H9 (cell line): ENCODE results near the gene FAT3. TPM values are rescaled to one million over a fixed set of nuclear protein-coding genes. Genes with fewer than 3 reads are reported as not detected.

Experiments
- DNase-seq: peaks from one replicate; pipeline ENCODE4 v3.0.0-alpha.2; 2017
- H2AFZ ChIP-seq: one replicate; pipeline ENCODE4 v1.6.1; 2013; ENCODE audit warnings: mild to moderate bottlenecking, low read length, control low read depth, moderate library complexity
- H2AK5ac ChIP-seq: 2 replicates; pipeline ENCODE4 v1.6.1; 2013; ENCODE audit warnings: low read length, control low read depth, mixed read lengths; ENCODE audit not compliant: insufficient read length
- H2BK120ac ChIP-seq: one replicate; pipeline ENCODE4 v1.6.1; 2013; ENCODE audit warnings: low read depth, mild to moderate bottlenecking, low read length, control low read depth, inconsistent platforms; ENCODE audit not compliant: poor library complexity, severe bottlenecking
- H2BK12ac ChIP-seq: 2 replicates; pipeline ENCODE4 v1.6.1; 2013; ENCODE audit warnings: low read length, control low read depth, mixed read lengths, low read depth; ENCODE audit not compliant: insufficient read length
- H2BK15ac ChIP-seq: 2 replicates; pipeline ENCODE4 v1.6.1; 2013; ENCODE audit warnings: low read depth, low read length, control low read depth
- H2BK20ac ChIP-seq: one replicate; pipeline ENCODE4 v1.6.1; 2013; ENCODE audit warnings: low read depth, mild to moderate bottlenecking, low read length, control low read depth, inconsistent platforms; ENCODE audit not compliant: poor library complexity, severe bottlenecking
- H2BK5ac ChIP-seq: 2 replicates; pipeline ENCODE4 v1.6.1; 2013; ENCODE audit warnings: low read length, control low read depth, mixed read lengths; ENCODE audit not compliant: insufficient read length
- H3K14ac ChIP-seq: 2 replicates; pipeline ENCODE4 v1.6.1; 2013; ENCODE audit warnings: low read length, control low read depth; ENCODE audit not compliant: insufficient read depth
- H3K18ac ChIP-seq: 2 replicates; pipeline ENCODE4 v1.6.1; 2013; ENCODE audit warnings: low read depth, mild to moderate bottlenecking, mixed read lengths, low read length, control low read depth; ENCODE audit not compliant: insufficient read length
- H3K23ac ChIP-seq: 2 replicates; pipeline ENCODE4 v1.6.1; 2013; ENCODE audit warnings: low read length, control low read depth, mixed read lengths, low read depth; ENCODE audit not compliant: insufficient read length
- H3K23me2 ChIP-seq: 2 replicates; pipeline ENCODE4 v1.6.1; 2013; ENCODE audit warnings: low read depth, mild to moderate bottlenecking, mixed read lengths, low read length, control low read depth; ENCODE audit not compliant: insufficient read length, poor library complexity, severe bottlenecking
- H3K27ac ChIP-seq: 2 replicates; pipeline ENCODE4 v1.5.1; 2013; ENCODE audit warnings: low read length, control low read depth, mixed read lengths, low read depth; ENCODE audit not compliant: insufficient read length
- H3K27me3 ChIP-seq: 2 replicates; pipeline ENCODE4 v1.6.1; 2013; ENCODE audit warnings: low read length, control low read depth, inconsistent platforms; ENCODE audit not compliant: insufficient read depth
- H3K4ac ChIP-seq: 2 replicates; pipeline ENCODE4 v1.6.1; 2013; ENCODE audit warnings: low read depth, mild to moderate bottlenecking, control low read depth, inconsistent platforms, low read length, moderate library complexity
- H3K4me1 ChIP-seq: 2 replicates; pipeline ENCODE4 v1.6.1; 2013; ENCODE audit warnings: low read length, control low read depth, inconsistent platforms; ENCODE audit not compliant: insufficient read depth
- H3K4me2 ChIP-seq: 2 replicates; pipeline ENCODE4 v1.6.1; 2013; ENCODE audit warnings: low read length, control low read depth, mixed read lengths; ENCODE audit not compliant: insufficient read length, insufficient read depth
- H3K56ac ChIP-seq: 2 replicates; pipeline ENCODE4 v1.6.1; 2013; ENCODE audit warnings: low read depth, mild to moderate bottlenecking, mixed read lengths, low read length, control low read depth; ENCODE audit not compliant: insufficient read length
- H3K79me1 ChIP-seq: 2 replicates; pipeline ENCODE4 v1.6.1; 2013; ENCODE audit warnings: low read depth, mild to moderate bottlenecking, moderate library complexity, low read length, control low read depth, inconsistent platforms; ENCODE audit not compliant: insufficient read depth, poor library complexity, severe bottlenecking
- H3K79me2 ChIP-seq: 2 replicates; pipeline ENCODE4 v1.6.1; 2013; ENCODE audit warnings: low read length, control low read depth, inconsistent platforms; ENCODE audit not compliant: insufficient read depth
- H3K9ac ChIP-seq: 2 replicates; pipeline ENCODE4 v1.6.1; 2013; ENCODE audit warnings: low read length, control low read depth, mixed read lengths; ENCODE audit not compliant: insufficient read length; ENCODE audit errors: extremely low read depth
- H3K9me3 ChIP-seq: one replicate; pipeline ENCODE4 v1.6.1; 2013; ENCODE audit warnings: low read depth, low read length, inconsistent platforms; ENCODE audit not compliant: control insufficient read depth
- H3T11ph ChIP-seq: one replicate; pipeline ENCODE4 v1.6.1; 2013; ENCODE audit warnings: mild to moderate bottlenecking, low read length, control low read depth, inconsistent platforms
- H4K20me1 ChIP-seq: one replicate; pipeline ENCODE4 v1.6.1; 2013; ENCODE audit not compliant: control insufficient read depth, insufficient read length, insufficient read depth
- H4K5ac ChIP-seq: 2 replicates; pipeline ENCODE4 v1.6.1; 2013; ENCODE audit warnings: low read depth, mild to moderate bottlenecking, mixed read lengths, low read length, control low read depth; ENCODE audit not compliant: insufficient read length
- H4K8ac ChIP-seq: replicated peaks from 2 replicates; pipeline ENCODE4 v1.6.1; 2013; ENCODE audit warnings: low read length, control low read depth, mixed read lengths, low read depth; ENCODE audit not compliant: insufficient read length
- H4K91ac ChIP-seq: 2 replicates; pipeline ENCODE4 v1.6.1; 2013; ENCODE audit warnings: low read depth, mild to moderate bottlenecking, moderate library complexity, mixed read lengths, low read length, control low read depth; ENCODE audit not compliant: insufficient read length
- H3K27ac Mint-ChIP-seq, 3 experiments: 2 replicates in 2 of 3; 3 replicates in 1 of 3; pipeline ENCODE4 v1.8.0; 2020 to 2021; ENCODE audit warnings: mixed read lengths in 3 of 3, mild to moderate bottlenecking in 1 of 3, moderate library complexity in 1 of 3
- H3K27me3 Mint-ChIP-seq: 2 replicates; pipeline ENCODE4 v1.8.0; 2021; ENCODE audit warnings: low read depth, mild to moderate bottlenecking, moderate library complexity, mixed read lengths
- H3K36me3 Mint-ChIP-seq, 3 experiments: 2 replicates in 2 of 3; 3 replicates in 1 of 3; pipeline ENCODE4 v1.8.0; 2020 to 2021; ENCODE audit warnings: low read depth in 3 of 3, mixed read lengths in 3 of 3; ENCODE audit not compliant: insufficient read depth in 1 of 3
- H3K4me1 Mint-ChIP-seq, 2 experiments: 2 replicates each; pipeline ENCODE4 v1.8.0; 2020; ENCODE audit warnings: mixed read lengths in 2 of 2
- H3K4me3 Mint-ChIP-seq, 2 experiments: 2 replicates in 1 of 2; 3 replicates in 1 of 2; pipeline ENCODE4 v1.8.0; 2020 to 2021; ENCODE audit warnings: mild to moderate bottlenecking in 2 of 2, mixed read lengths in 2 of 2, moderate library complexity in 1 of 2
- H3K9me3 Mint-ChIP-seq, 2 experiments: 2 replicates in 1 of 2; 3 replicates in 1 of 2; pipeline ENCODE4 v1.8.0; 2020; ENCODE audit warnings: mild to moderate bottlenecking in 2 of 2, mixed read lengths in 2 of 2, moderate library complexity in 1 of 2
- CTCF ChIP-seq: fragments of 200-600 bp; sonication (generic); conservative IDR thresholded peaks from 3 replicates; pipeline ENCODE4 v1.8.0; 2021; ENCODE audit warnings: antibody characterized with exemption, mild to moderate bottlenecking
- WGBS: extraction: QIAGEN DNeasy Blood & Tissue Kit; methylation state at CpG from one replicate; pipeline ENCODE4 v1.1.7; 2013; ENCODE audit warnings: missing lambda C conversion rate, low lambda C conversion rate, mixed read lengths; ENCODE audit not compliant: insufficient read length; ENCODE audit errors: extremely low coverage; 5-methylcytosine and 5-hydroxymethylcytosine counted together
- total RNA-seq: library from RNA; stranded (reverse); gene quantifications from 2 replicates; pipeline ENCODE4 v1.2.1, GENCODE V29; 2021

FAT3 gene
- total RNA-seq, 1 experiment from 2014 or later: 19.1 TPM

GRCh38 chr11:92216789-92217188 lies 7.8 kb upstream of the FAT3 start:
- H2BK5ac ChIP-seq: no peak overlapping the region
- peak overlapping the region; percentile 83 for H3K4me2 ChIP-seq
- H2AFZ ChIP-seq: no peak overlapping the region
- no peak overlapping the region for H4K91ac ChIP-seq
- no peak for TF ChIP-seq CTCF
- H3K27me3 Mint-ChIP-seq: no peaks in the 10 kb centered on the region; the same call in 1 of the 2 replicates
- no peak overlapping the region for H3T11ph ChIP-seq
- H4K8ac ChIP-seq: no peak overlapping the region
- no peak overlapping the region for H3K9ac ChIP-seq
- H3K79me2 ChIP-seq: no peaks in the 10 kb centered on the region
- peaks cover 53 to 56% of the 10 kb centered on the region in 2 experiments for H3K4me1 Mint-ChIP-seq
- H3K9me3 ChIP-seq: no peaks in the 10 kb centered on the region
- H3K18ac ChIP-seq: no peak overlapping the region
- no peak for DNase-seq
- no CpG with 5 or more reads among the region's 3 CpGs for WGBS
- no peak overlapping the region for H3K4ac ChIP-seq
- H3K23me2 ChIP-seq: no peaks in the 10 kb centered on the region
- H3K79me1 ChIP-seq: no peaks in the 10 kb centered on the region
- H4K5ac ChIP-seq: no peak overlapping the region
- peaks cover 5 to 14% (median 8%) of the 10 kb centered on the region in 3 experiments for H3K36me3 Mint-ChIP-seq
- H2BK120ac ChIP-seq: no peak overlapping the region
- H2BK20ac ChIP-seq: no peak overlapping the region
- 0 out of 5 replicates have a peak overlapping the region, but pooled peaks of 1 of the 2 experiments have one; percentile 19 for H3K4me3 Mint-ChIP-seq
- H4K20me1 ChIP-seq: no peaks in the 10 kb centered on the region
- no peak overlapping the region for H3K56ac ChIP-seq
- peaks cover 21% of the 10 kb centered on the region for H3K4me1 ChIP-seq
- no peak overlapping the region for H2BK12ac ChIP-seq
- H3K27ac ChIP-seq: peak overlapping the region; percentile 63
- no peak overlapping the region for H3K14ac ChIP-seq
- no peak overlapping the region for H2BK15ac ChIP-seq
- H3K27me3 ChIP-seq: no peaks in the 10 kb centered on the region
- no peak overlapping the region for H2AK5ac ChIP-seq
- peaks cover 12% of the 10 kb centered on the region in 2 experiments for H3K9me3 Mint-ChIP-seq
- H3K27ac Mint-ChIP-seq: peak overlapping the region in 1 of 3 experiments; percentile 8; a peak in 3 of 7 replicates
- no peak overlapping the region for H3K23ac ChIP-seq
